CD14-positive monocyte (primary cell): ENCODE data around the gene MBD3L4. TPM values are rescaled to one million over a fixed set of nuclear protein-coding genes. Genes with fewer than 3 reads are reported as not detected.

Experiments
- DNase-seq, 3 donors: peaks; one replicate each; pipeline ENCODE4 v3.0.0-alpha.2; 2011 to 2022
- H2AFZ ChIP-seq: 2 replicates; pipeline ENCODE4 v1.6.0; 2012; ENCODE audit warnings: mild to moderate bottlenecking, low read depth, low read length, inconsistent platforms; ENCODE audit not compliant: insufficient read depth, poor library complexity, severe bottlenecking
- H3K27ac ChIP-seq, 2 donors: 1 replicate in 1 of 2; 2 replicates in 1 of 2; pipeline ENCODE4 v1.5.1; 2012 to 2013; ENCODE audit warnings: low read length in 2 of 2, control low read depth in 1 of 2, inconsistent platforms in 1 of 2, low read depth in 1 of 2, mild to moderate bottlenecking in 1 of 2
- H3K27me3 ChIP-seq, 2 donors: one replicate each; pipeline versions ENCODE4 v1.6.0 to v1.6.1; 2011 to 2013; ENCODE audit warnings: low read length in 2 of 2; ENCODE audit not compliant: control insufficient read depth in 2 of 2, insufficient read depth in 2 of 2
- H3K36me3 ChIP-seq, 2 donors: replicated peaks in 1 of 2; 1 replicate in 1 of 2; 2 replicates in 1 of 2; pipeline versions ENCODE4 v1.5.1 to v1.6.1; 2012 to 2013; ENCODE audit warnings: low read length in 2 of 2, control low read depth in 1 of 2, inconsistent platforms in 1 of 2, mild to moderate bottlenecking in 1 of 2; ENCODE audit not compliant: insufficient read depth in 2 of 2, control insufficient read depth in 1 of 2
- H3K4me1 ChIP-seq, 2 donors: 1 replicate in 1 of 2; 2 replicates in 1 of 2; pipeline versions ENCODE4 v1.5.1 to v1.6.1; 2012 to 2013; ENCODE audit warnings: low read length in 2 of 2, control low read depth in 1 of 2, inconsistent platforms in 1 of 2, mild to moderate bottlenecking in 1 of 2, moderate library complexity in 1 of 2; ENCODE audit not compliant: insufficient read depth in 2 of 2, control insufficient read depth in 1 of 2
- H3K4me2 ChIP-seq: replicated peaks from 2 replicates; pipeline ENCODE3; 2012; ENCODE audit warnings: low read length, moderate library complexity, mild to moderate bottlenecking; ENCODE audit not compliant: poor library complexity, severe bottlenecking; ENCODE audit errors: extremely low read depth
- H3K4me3 ChIP-seq, 3 experiments: fragments of 200-600 bp in 1 of 3; sonication (generic) in 1 of 3; replicated peaks in 1 of 3; 1 replicate in 2 of 3; 2 replicates in 1 of 3; pipeline ENCODE4 v1.5.1; 2011 to 2013; ENCODE audit warnings: low read length in 3 of 3, mild to moderate bottlenecking in 3 of 3, control low read depth in 2 of 3, low read depth in 2 of 3, inconsistent platforms in 1 of 3, moderate library complexity in 1 of 3
- H3K79me2 ChIP-seq: 2 replicates; pipeline ENCODE4 v1.6.0; 2012; ENCODE audit warnings: mild to moderate bottlenecking, control low read depth, inconsistent platforms, low read length, moderate library complexity; ENCODE audit not compliant: insufficient read depth
- H3K9ac ChIP-seq: 2 replicates; pipeline ENCODE4 v1.6.0; 2017; ENCODE audit warnings: low read length, mild to moderate bottlenecking; ENCODE audit not compliant: insufficient read depth, poor library complexity, severe bottlenecking
- H3K9me3 ChIP-seq, 2 donors: replicated peaks in 1 of 2; 1 replicate in 1 of 2; 2 replicates in 1 of 2; pipeline versions ENCODE4 v1.5.1 to v1.6.1; 2012 to 2013; ENCODE audit warnings: low read length in 2 of 2, control low read depth in 1 of 2; ENCODE audit not compliant: control insufficient read depth in 1 of 2, insufficient read depth in 1 of 2
- H4K20me1 ChIP-seq: 2 replicates; pipeline ENCODE4 v1.6.0; 2012; ENCODE audit warnings: mild to moderate bottlenecking, low read length, control low read depth, moderate library complexity; ENCODE audit not compliant: insufficient read depth
- H3K27ac Mint-ChIP-seq, 7 donors: one replicate each; pipeline ENCODE4 v1.8.0; 2020; ENCODE audit warnings: mild to moderate bottlenecking in 7 of 7, mixed read lengths in 7 of 7, moderate library complexity in 6 of 7, inconsistent platforms in 2 of 7
- H3K27me3 Mint-ChIP-seq, 3 donors: one replicate each; pipeline ENCODE4 v1.8.0; 2021 to 2022; ENCODE audit warnings: low read depth in 3 of 3, mild to moderate bottlenecking in 3 of 3, mixed read lengths in 3 of 3, moderate library complexity in 3 of 3, inconsistent platforms in 1 of 3
- H3K36me3 Mint-ChIP-seq, 2 donors: one replicate each; pipeline ENCODE4 v1.8.0; 2020; ENCODE audit warnings: mixed read lengths in 2 of 2, inconsistent platforms in 1 of 2, mild to moderate bottlenecking in 1 of 2
- H3K4me1 Mint-ChIP-seq: one replicate; pipeline ENCODE4 v1.8.0; 2020; ENCODE audit warnings: mild to moderate bottlenecking, mixed read lengths
- H3K4me3 Mint-ChIP-seq, 2 donors: one replicate each; pipeline ENCODE4 v1.8.0; 2020; ENCODE audit warnings: mild to moderate bottlenecking in 2 of 2, mixed read lengths in 2 of 2, moderate library complexity in 1 of 2
- H3K9me3 Mint-ChIP-seq, 7 donors: one replicate each; pipeline ENCODE4 v1.8.0; 2020 to 2022; ENCODE audit warnings: mixed read lengths in 7 of 7, mild to moderate bottlenecking in 6 of 7, moderate library complexity in 6 of 7, inconsistent platforms in 2 of 7
- WGBS: methylation state at CpG from one replicate; pipeline ENCODE4 v1.1.5; 2013; ENCODE audit warnings: missing lambda C conversion rate; ENCODE audit not compliant: insufficient coverage; 5-methylcytosine and 5-hydroxymethylcytosine counted together
- intact Hi-C, 2 donors: fragments of 100-400 bp; cut with micrococcal nuclease; formaldehyde crosslinking; loops; one replicate each; pipeline versions ENCODE4 v1.15.0 to v1.15.1; 2023
- polyA plus RNA-seq, 3 donors: library from polyadenylated mRNA; depleted of rRNA in 1 of 3; unstranded in 2 of 3; stranded (reverse) in 1 of 3; fragments of 300-500 nt in 2 of 3; fragments of >200 nt in 1 of 3; fragmentation: Illumina TruSeq in 2 of 3; gene quantifications; 1 replicate in 2 of 3; 2 replicates in 1 of 3; pipeline ENCODE4 v1.2.3, GENCODE V29; 2012 to 2021
- TF ChIP-seq, protein P1 (sequence below): fragments of 200-600 bp; IDR thresholded peaks from one replicate; pipeline ENCODE4 v1.8.0; 2022; ENCODE audit warnings: antibody characterized with exemption, mild to moderate bottlenecking

Gene MBD3L4
- polyA plus RNA-seq, 3 donors: not detected

DNA sequence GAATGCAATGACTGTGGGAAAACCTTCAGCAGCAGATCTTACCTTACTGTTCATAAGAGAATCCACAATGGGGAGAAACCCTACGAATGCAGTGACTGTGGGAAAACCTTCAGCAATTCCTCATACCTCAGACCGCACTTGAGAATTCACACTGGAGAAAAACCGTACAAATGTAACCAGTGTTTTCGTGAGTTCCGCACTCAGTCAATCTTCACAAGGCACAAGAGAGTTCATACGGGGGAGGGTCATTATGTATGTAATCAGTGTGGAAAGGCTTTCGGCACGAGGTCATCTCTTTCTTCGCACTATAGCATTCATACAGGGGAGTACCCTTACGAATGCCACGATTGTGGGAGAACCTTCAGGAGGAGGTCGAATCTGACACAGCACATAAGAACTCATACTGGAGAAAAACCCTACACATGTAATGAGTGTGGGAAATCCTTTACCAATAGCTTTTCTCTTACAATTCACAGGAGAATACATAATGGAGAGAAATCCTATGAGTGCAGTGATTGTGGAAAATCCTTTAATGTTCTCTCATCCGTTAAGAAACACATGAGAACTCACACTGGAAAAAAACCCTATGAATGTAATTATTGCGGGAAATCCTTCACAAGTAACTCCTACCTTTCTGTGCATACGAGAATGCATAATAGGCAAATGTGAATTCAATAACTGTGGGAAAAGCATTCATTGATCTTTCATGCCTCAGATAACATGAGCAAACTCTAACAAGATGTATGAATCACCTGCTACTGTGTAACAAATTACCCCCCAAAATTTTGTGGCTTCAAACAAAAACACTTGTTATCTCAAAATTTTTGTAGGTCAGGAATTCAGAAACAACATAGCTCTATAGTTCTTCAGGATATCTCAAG lies 43.3 kb upstream of the MBD3L4 start:
- peaks cover 57 to 66% of the 10 kb centered on the region in 2 donors for H3K36me3 ChIP-seq
- H3K27ac ChIP-seq: no peak overlapping the region
- H3K27me3 Mint-ChIP-seq: peaks cover 0 to 2% (median 0%) of the 10 kb centered on the region in 3 donors
- no peak for DNase-seq
- H3K4me3 ChIP-seq: peak overlapping the region in 1 of 3 experiments; percentile 26
- peaks cover 84 to 100% of the 10 kb centered on the region in 2 donors for H3K9me3 ChIP-seq
- peaks cover 52 to 99% (median 98%) of the 10 kb centered on the region in 7 donors for H3K9me3 Mint-ChIP-seq
- H4K20me1 ChIP-seq: no peaks in the 10 kb centered on the region
- H3K27me3 ChIP-seq: no peaks in the 10 kb centered on the region
- peaks cover 54 to 64% of the 10 kb centered on the region in 2 donors for H3K36me3 Mint-ChIP-seq
- no peak overlapping the region for H2AFZ ChIP-seq
- no CpG with 5 or more reads among the region's 15 CpGs for WGBS
- peaks cover 4% of the 10 kb centered on the region for H3K79me2 ChIP-seq
- H3K4me1 Mint-ChIP-seq: no peaks in the 10 kb centered on the region
- TF ChIP-seq, protein P1, sequence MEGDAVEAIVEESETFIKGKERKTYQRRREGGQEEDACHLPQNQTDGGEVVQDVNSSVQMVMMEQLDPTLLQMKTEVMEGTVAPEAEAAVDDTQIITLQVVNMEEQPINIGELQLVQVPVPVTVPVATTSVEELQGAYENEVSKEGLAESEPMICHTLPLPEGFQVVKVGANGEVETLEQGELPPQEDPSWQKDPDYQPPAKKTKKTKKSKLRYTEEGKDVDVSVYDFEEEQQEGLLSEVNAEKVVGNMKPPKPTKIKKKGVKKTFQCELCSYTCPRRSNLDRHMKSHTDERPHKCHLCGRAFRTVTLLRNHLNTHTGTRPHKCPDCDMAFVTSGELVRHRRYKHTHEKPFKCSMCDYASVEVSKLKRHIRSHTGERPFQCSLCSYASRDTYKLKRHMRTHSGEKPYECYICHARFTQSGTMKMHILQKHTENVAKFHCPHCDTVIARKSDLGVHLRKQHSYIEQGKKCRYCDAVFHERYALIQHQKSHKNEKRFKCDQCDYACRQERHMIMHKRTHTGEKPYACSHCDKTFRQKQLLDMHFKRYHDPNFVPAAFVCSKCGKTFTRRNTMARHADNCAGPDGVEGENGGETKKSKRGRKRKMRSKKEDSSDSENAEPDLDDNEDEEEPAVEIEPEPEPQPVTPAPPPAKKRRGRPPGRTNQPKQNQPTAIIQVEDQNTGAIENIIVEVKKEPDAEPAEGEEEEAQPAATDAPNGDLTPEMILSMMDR: no peak
- no peak overlapping the region for H3K9ac ChIP-seq
- H3K4me2 ChIP-seq: no peak overlapping the region
- H3K4me1 ChIP-seq: no peaks in the 10 kb centered on the region
- H3K27ac Mint-ChIP-seq: no peak overlapping the region
- H3K4me3 Mint-ChIP-seq: no peak overlapping the region
- intact Hi-C loops: no loop called here

DNA sequence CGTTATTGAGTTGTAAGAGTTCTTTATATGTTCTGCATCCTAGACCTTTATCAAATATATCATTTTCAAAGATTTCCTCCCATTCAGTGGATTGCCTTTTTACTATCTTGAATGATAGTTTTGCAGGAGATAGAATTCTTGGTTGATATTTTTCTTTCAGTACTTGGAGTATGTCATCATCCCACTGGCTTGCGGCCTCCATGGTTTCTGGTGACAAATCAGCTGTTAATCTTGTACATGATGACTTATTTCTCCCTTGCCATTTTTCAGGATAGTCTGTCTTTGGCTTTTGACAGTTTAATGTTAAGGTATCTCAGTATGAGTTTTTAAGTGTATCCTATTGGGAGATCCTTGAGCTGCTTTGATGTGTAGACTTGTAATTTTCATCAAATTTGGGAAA lies 38.0 kb upstream of the MBD3L4 start:
- TF ChIP-seq, protein P1: no peak
- Histone ChIP-seq H3K4me1 (no peaks in the 10 kb centered on the region), H3K79me2 (peaks cover 4% of the 10 kb centered on the region), H4K20me1 (no peaks in the 10 kb centered on the region), H3K9me3 (peaks cover 80 to 87% of the 10 kb centered on the region in 2 donors), H3K27me3 (no peaks in the 10 kb centered on the region), H3K4me3 (peak overlapping the region in 1 of 3 experiments; percentile 38), H3K4me2 (no peak overlapping the region), H3K9ac (no peak overlapping the region), H3K27ac (no peak overlapping the region), H3K36me3 (peaks cover 97 to 100% of the 10 kb centered on the region in 2 donors), H2AFZ (no peak overlapping the region)
- intact Hi-C loops: no loop called here
- H3K27me3 Mint-ChIP-seq: peaks cover 0 to 2% (median 0%) of the 10 kb centered on the region in 3 donors
- no peak for DNase-seq
- no peak overlapping the region for H3K4me3 Mint-ChIP-seq
- WGBS: no CpG with 5 or more reads among the region's 2 CpGs
- H3K36me3 Mint-ChIP-seq: peaks cover 90 to 100% of the 10 kb centered on the region in 2 donors
- peaks cover 71 to 95% (median 90%) of the 10 kb centered on the region in 7 donors for H3K9me3 Mint-ChIP-seq
- no peaks in the 10 kb centered on the region for H3K4me1 Mint-ChIP-seq
- H3K27ac Mint-ChIP-seq: no peak overlapping the region
